Erythroblast (primary cell): Measurements from ENCODE around the gene ZNF483.

Source experiments
- GATA1 ChIP-seq: IDR thresholded peaks from 2 replicates; pipeline ENCODE4 v1.6.1; 2011; ENCODE audit warnings: low read depth, mild to moderate bottlenecking, control low read depth, low read length, moderate library complexity
- POLR2A ChIP-seq: IDR thresholded peaks from 2 replicates; pipeline ENCODE4 v1.6.1; 2011; ENCODE audit warnings: mild to moderate bottlenecking, low read length

DNA sequence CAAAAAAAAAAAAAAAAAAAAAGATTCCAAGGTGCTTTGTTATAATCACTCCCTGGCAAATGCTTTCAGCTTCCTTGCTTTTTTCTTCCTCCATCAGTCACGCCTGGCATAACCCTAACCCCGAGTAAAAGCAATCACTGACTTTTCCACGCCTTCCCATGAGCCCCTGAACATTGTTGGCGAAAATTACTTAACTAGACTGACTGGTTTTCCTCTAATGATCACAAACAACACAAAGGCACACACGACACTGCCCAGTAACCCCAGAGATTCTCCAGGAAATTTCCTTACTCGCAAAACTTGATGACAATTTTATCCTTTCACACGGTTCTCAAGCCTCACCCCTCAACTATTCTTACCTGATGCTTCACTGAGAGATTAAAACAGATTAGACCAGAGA is 85.9 kb downstream of the ZNF483 start:
- TF ChIP-seq POLR2A (no peak), GATA1 (no peak)
